LNCAP (cell line): ENCODE results near the gene RPH3AL.

Experiments
- CTCF ChIP-seq: fragments of 450-650 bp; IDR thresholded peaks from 2 replicates; pipeline ENCODE4 v1.5.1; 2017; ENCODE audit warnings: mild to moderate bottlenecking

RPH3AL gene

DNA sequence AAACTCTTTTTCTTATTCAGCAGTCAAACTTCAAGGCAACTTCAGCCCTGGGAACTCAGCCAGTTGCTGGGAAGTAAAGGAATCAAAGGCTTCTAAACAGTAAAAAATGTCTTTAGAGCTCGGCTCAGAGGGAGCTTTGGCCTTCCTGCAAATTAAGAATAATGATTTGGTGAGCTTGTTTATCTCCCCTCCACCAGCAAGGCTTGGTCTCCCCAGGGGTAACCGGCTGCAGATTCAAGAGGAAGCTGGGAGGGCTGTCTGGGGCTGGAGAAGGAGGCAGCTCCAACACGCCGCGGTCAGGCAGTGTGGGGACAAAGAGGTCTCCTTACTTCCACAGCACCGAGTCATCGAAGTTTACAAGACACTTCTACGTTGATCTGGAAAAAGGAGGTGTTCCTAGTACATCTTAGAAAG lies 153.4 kb downstream of the RPH3AL start:
- TF ChIP-seq CTCF = no peak

DNA sequence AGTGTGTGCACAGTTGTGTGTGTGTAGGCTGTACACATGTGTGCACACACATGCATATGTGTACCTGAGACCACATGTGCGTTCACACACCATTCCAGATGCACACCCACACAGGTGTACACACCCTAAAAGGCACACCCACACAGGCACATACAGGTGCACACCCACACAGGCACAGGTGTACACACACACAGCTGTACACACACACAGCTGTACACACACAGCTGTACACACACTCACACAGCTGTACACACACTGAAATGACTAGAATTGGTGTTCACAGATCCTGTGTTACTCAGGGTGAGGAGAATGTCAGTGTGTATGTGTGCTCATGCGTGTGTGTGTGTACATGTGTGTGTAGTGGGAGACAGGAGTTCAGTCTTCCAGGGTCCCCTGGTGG lies 155.3 kb downstream of the RPH3AL start:
- TF ChIP-seq CTCF = no peak

DNA sequence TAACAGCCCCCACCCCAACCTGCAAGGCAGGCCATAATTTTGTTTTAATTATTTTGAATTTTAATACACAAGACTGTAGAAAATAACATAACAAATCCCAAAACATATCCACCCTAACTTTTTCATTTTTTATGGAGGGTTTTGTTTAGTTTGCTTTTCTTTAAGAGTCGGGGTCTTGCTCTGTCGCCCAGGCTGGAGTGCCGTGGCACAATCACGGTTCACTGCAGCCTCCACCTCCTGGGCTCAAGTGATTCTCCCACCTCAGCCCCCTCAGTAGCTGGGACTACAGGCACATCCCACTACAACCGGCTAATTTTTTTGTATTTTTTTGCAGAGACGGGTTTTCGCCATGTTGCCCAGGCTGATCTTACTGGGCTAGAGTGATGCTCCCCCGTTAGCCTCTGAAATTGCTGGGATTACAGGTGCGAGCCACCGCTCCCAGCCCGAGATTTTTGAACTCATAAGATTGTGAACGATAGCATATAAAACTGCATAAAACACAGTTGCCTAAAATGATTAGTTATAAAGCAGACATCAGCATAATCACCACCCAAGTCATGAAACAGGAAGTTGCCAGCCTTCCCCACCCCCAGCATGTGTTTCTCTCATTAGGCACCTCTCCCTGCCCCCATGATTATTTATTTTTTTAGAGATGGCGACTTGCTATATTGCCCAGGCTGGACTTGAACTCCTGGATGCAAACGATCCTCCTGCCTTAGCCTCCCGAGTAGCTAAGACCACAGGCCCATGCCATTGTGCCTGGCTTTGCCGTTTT lies 157.6 kb downstream of the RPH3AL start:
- no peak for TF ChIP-seq CTCF

DNA sequence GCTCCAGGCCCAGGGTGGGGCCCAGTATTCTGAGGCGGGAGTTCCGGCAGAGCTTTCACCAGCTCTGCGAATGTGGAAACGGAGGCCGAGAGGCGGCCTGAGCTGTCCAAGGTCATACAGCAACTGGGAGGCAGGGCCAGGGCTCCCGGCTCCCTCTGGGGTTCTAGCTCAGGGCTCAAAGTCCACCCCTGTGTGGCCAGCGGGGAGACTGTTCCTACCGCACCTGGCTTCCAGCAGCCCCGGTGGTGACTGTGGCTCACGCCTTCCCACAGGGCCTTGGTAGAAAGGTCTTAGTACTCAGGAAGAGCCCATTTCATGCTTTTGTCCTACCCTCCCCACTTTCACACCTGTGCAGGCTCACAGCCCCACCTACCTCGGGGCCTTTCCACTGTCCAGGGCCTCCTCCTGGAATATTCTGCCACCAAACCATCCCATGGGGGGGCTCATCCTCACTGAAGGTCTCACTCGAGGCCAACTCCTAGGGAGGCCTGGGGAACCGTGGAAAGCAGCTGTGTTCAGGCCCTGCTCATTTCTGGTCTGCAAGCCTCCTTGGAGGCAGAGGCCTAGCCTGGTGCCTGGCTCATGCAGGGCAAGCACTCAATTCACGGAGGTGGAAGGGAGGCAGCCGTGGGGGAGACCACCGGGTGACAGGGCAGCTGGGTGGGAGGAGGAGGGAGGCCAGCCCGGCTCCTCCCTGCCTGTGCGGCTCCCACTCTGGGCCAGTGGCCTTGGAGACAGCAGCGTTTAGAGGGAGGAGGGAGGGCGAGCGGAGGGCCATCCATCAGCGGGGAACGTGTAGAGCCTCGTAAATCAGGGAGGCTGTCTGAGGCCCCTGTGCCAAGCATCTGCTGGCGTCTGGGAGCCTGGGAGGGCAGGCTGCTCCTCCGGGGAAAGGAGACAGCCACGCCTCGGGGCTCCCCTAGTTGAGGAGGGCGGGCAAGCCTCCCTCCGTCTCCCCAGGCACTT lies 158.5 kb downstream of the RPH3AL start:
- TF ChIP-seq CTCF = no peak

GRCh38 chr17:193426-193810 lies 159.2 kb downstream of the RPH3AL start:
- TF ChIP-seq CTCF = no peak

DNA sequence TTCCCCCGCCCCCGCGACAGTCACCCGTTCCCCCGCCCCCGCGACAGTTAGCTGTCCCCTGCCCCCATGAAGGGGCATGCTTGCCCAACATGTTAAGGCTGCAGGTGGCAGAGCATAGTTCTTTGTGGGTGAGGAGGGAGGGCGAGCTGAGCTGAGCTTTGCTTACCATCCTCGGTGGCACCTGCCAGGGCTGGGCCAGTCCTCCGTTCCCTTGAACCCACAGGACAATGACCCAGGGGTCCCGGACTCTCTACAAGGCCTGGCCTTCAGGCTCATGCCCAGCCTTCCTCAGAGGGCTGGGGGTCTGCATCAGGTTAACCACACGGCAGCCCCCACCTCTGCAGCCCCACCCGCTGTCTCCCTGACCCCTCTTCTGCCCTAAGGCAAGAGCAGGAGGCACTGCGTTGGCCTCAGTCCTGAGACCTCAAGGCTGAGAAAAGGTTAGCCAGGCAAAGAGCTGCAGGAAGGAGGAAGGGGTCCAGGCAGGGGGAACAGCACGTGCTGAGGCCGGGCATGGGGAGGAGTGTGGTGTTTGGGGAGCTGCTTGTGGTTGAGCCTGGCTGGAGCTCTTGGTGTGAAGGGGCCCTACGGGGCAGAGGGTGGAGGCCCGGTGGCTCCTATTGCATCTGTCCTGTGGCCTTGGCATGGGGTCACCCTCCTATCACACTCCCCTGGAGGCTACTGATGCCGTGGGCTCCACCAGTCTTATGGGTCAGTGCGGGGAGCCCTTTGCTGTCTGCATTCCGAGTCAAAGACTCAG lies 159.8 kb downstream of the RPH3AL start:
- TF ChIP-seq CTCF = no peak

DNA sequence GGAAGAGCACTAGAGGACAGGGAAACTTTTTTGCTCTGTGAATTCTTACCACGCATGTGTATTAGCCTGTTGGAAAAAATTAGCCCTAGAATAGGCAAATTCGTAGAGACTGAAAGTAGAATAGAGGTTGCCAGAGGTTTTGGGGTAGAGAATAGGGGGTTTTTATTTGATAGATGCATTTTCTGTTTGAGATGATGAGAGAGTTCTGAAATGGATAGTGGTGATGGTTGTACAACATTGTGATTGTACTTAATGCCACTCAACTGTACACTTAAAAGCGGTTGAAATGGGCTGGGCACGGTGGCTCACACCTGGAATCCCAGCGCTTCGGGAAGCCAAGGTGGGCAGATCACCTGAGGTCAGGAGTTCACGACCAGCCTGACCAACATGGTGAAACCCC lies 163.2 kb downstream of the RPH3AL start:
- TF ChIP-seq CTCF = no peak
